Spleen (tissue), 11 donors: ENCODE results near the gene INSR. TPM values are rescaled to one million over a fixed set of nuclear protein-coding genes. Genes with fewer than 3 reads are reported as not detected.

Experiments
- DNase-seq: peaks from one replicate; pipeline ENCODE4 v3.0.0-alpha.2; 2020
- H3K27ac ChIP-seq, 8 donors: fragments of 200-600 bp; sonication (generic) in 7 of 8; 1 replicate in 4 of 8; 2 replicates in 4 of 8; pipeline versions ENCODE4 v1.5.0 to v1.8.0; 2016 to 2021; ENCODE audit warnings: inconsistent platforms in 4 of 8, mild to moderate bottlenecking in 4 of 8, moderate library complexity in 1 of 8
- H3K27me3 ChIP-seq, 7 donors: fragments of 200-600 bp; sonication (generic) in 6 of 7; replicated peaks in 1 of 7; 1 replicate in 4 of 7; 2 replicates in 3 of 7; pipeline versions ENCODE4 v1.5.0 to v1.8.0; 2016 to 2021; ENCODE audit warnings: inconsistent platforms in 3 of 7, mild to moderate bottlenecking in 1 of 7
- H3K36me3 ChIP-seq, 6 donors: fragments of 200-600 bp; sonication (generic) in 5 of 6; 1 replicate in 4 of 6; 2 replicates in 2 of 6; pipeline versions ENCODE4 v1.5.0 to v1.8.0; 2016 to 2021; ENCODE audit warnings: inconsistent platforms in 2 of 6
- H3K4me1 ChIP-seq, 6 donors: fragments of 200-600 bp; sonication (generic) in 5 of 6; 1 replicate in 3 of 6; 2 replicates in 3 of 6; pipeline versions ENCODE4 v1.5.0 to v1.8.0; 2016 to 2021; ENCODE audit warnings: inconsistent platforms in 3 of 6
- H3K4me3 ChIP-seq, 8 donors: fragments of 200-600 bp; sonication (generic) in 7 of 8; 1 replicate in 4 of 8; 2 replicates in 4 of 8; pipeline versions ENCODE4 v1.5.0 to v1.8.0; 2016 to 2021; ENCODE audit warnings: inconsistent platforms in 4 of 8, mild to moderate bottlenecking in 4 of 8, moderate library complexity in 2 of 8
- H3K9me3 ChIP-seq, 8 donors: fragments of 200-600 bp; sonication (generic) in 7 of 8; 1 replicate in 4 of 8; 2 replicates in 4 of 8; pipeline versions ENCODE4 v1.5.0 to v1.8.0; 2016 to 2021; ENCODE audit warnings: inconsistent platforms in 4 of 8
- CTCF ChIP-seq, 11 experiments: fragments of 200-600 bp in 7 of 11; fragments of 450-650 bp in 4 of 11; sonication (generic) in 4 of 11; IDR thresholded peaks in 8 of 11; conservative IDR thresholded peaks in 3 of 11; 1 replicate in 7 of 11; 2 replicates in 4 of 11; pipeline versions ENCODE4 v1.4.0 to v1.8.0; 2016 to 2021; ENCODE audit warnings: antibody characterized with exemption in 11 of 11, inconsistent platforms in 4 of 11, mild to moderate bottlenecking in 1 of 11
- POLR2A ChIP-seq, 3 donors: fragments of 450-650 bp; IDR thresholded peaks; one replicate each; pipeline ENCODE4 v1.5.1; 2017; ENCODE audit warnings: antibody characterized with exemption in 3 of 3, mild to moderate bottlenecking in 1 of 3
- POLR2AphosphoS5 ChIP-seq, 3 donors: sonication (generic); formaldehyde crosslinking; IDR thresholded peaks; one replicate each; pipeline ENCODE4 v1.5.1; 2017; ENCODE audit warnings: antibody characterized with exemption in 3 of 3
- WGBS, 5 donors: extraction: QIAGEN DNeasy Blood & Tissue Kit in 3 of 5; methylation state at CpG; one replicate each; pipeline versions ENCODE4 v1.1.5 to v1.1.7; 2013 to 2018; 5-methylcytosine and 5-hydroxymethylcytosine counted together
- intact Hi-C: fragments of 100-400 bp; cut with DNase I; formaldehyde crosslinking; loops from one replicate; pipeline ENCODE4 v1.15.0; 2023; ENCODE audit warnings: low total_unique reads
- polyA plus RNA-seq, 3 donors: library from polyadenylated mRNA; stranded (reverse); fragments of 200-250 nt; gene quantifications; one replicate each; pipeline ENCODE4 v1.2.1, GENCODE V29; 2013
- total RNA-seq, 7 donors: library from RNA; depleted of rRNA in 3 of 7; stranded (reverse); fragments of >200 nt in 3 of 7; fragmentation: NEBNext Ultra II Directional in 4 of 7; extraction: Animal tissue kit (Norgen Biotek cat#: 25700) in 4 of 7; gene quantifications; one replicate each; pipeline versions ENCODE4 v1.1.0 to v1.2.1, GENCODE V29; 2016 to 2021
- donor health status: healthy with polysubstance abuse.
- donor health status: DM: no; HTN: no; CAD: no; lungs with moderate emphysema.
- donor health status: DM: no; HTN: no; CAD: no.
- donor health status: Bipolar disorder and iron deficiency.
- donor health status: healthy.
- donor health status: DM: no; HTN: no; CAD: no.
- donor health status: DM: yes; HTN: yes; CAD: no.

The INSR gene
- total and polyA plus RNA-seq, 10 donors: 7.6 to 467 (median 228) TPM

- TF ChIP-seq POLR2AphosphoS5 (IDR thresholded peaks at IDR 0.05) (peak in 1 of 3 donors; percentile 36), POLR2A (IDR thresholded peaks at IDR 0.05) (no peak), CTCF (IDR thresholded peaks at IDR 0.05 in 8 of 11, conservative IDR thresholded peaks at IDR 0.05 in 3 of 11) (no peak)
- intact Hi-C loops: no loop called here
- H3K4me1 ChIP-seq: peaks cover 0 to 64% (median 28%) of the 10 kb centered on the region in 6 donors
- DNase-seq: no peak
- H3K27ac ChIP-seq: peak overlapping the region in 3 of 8 donors; percentile 7 to 19 (median 11)
- WGBS, 5 donors: 54 to 75% (median 74%) methylated on average over 6 of the region's 6 CpGs
- no peaks in the 10 kb centered on the region for H3K9me3 ChIP-seq
- peaks cover 0 to 15% (median 9%) of the 10 kb centered on the region in 7 donors for H3K27me3 ChIP-seq
- peaks cover 0 to 9% (median 0%) of the 10 kb centered on the region in 6 donors for H3K36me3 ChIP-seq
- H3K4me3 ChIP-seq: peak overlapping the region in 4 of 8 donors; percentile 71 to 90 (median 80)
Observed at GRCh38 chr19:7288977-7289376, 5.2 kb downstream of the INSR start.

- Histone ChIP-seq H3K9me3 (no peaks in the 10 kb centered on the region), H3K36me3 (peaks cover 0 to 9% (median 0%) of the 10 kb centered on the region in 6 donors), H3K27me3 (peaks cover 0 to 6% (median under 1%) of the 10 kb centered on the region in 7 donors), H3K27ac (peak overlapping the region in 3 of 8 donors; percentile 7 to 14 (median 8)), H3K4me1 (peaks cover 0 to 56% (median 26%) of the 10 kb centered on the region in 6 donors), H3K4me3 (peak overlapping the region in 1 of 8 donors; percentile 90)
- intact Hi-C loops: no loop called here
- TF ChIP-seq CTCF (IDR thresholded peaks at IDR 0.05 in 8 of 11, conservative IDR thresholded peaks at IDR 0.05 in 3 of 11) (no peak), POLR2AphosphoS5 (IDR thresholded peaks at IDR 0.05) (no peak), POLR2A (IDR thresholded peaks at IDR 0.05) (no peak)
- DNase-seq: no peak
- WGBS, 5 donors: 89 to 100% (median 95%) methylated on average over 1 of the region's 1 CpG
Observed at GRCh38 chr19:7288131-7288530, 6.1 kb downstream of the INSR start.

GRCh38 chr19:7287722-7288121 is 6.5 kb downstream of the INSR start:
- H3K27me3 ChIP-seq: peaks cover 0 to 2% (median 0%) of the 10 kb centered on the region in 7 donors
- no peaks in the 10 kb centered on the region for H3K9me3 ChIP-seq
- TF ChIP-seq CTCF (IDR thresholded peaks at IDR 0.05 in 8 of 11, conservative IDR thresholded peaks at IDR 0.05 in 3 of 11): no peak
- TF ChIP-seq POLR2A (IDR thresholded peaks at IDR 0.05): no peak
- no peak for TF ChIP-seq POLR2AphosphoS5 (IDR thresholded peaks at IDR 0.05)
- H3K36me3 ChIP-seq: peaks cover 0 to 9% (median 0%) of the 10 kb centered on the region in 6 donors
- WGBS, 5 donors: 68 to 79% (median 73%) methylated on average over 10 of the region's 10 CpGs
- H3K27ac ChIP-seq: peak overlapping the region in 1 of 8 donors; percentile 7
- intact Hi-C loops: no loop called here
- peaks cover 0 to 52% (median 22%) of the 10 kb centered on the region in 6 donors for H3K4me1 ChIP-seq
- H3K4me3 ChIP-seq: peak overlapping the region in 1 of 8 donors; percentile 90
- no peak for DNase-seq

GRCh38 chr19:7280940-7281666 is 13.1 kb downstream of the INSR start:
- Histone ChIP-seq H3K27ac (peak overlapping the region in 1 of 8 donors; percentile 38), H3K27me3 (no peaks in the 10 kb centered on the region), H3K9me3 (no peaks in the 10 kb centered on the region), H3K36me3 (peaks cover 0 to 44% (median 0%) of the 10 kb centered on the region in 6 donors), H3K4me1 (peaks cover 0 to 44% (median 16%) of the 10 kb centered on the region in 6 donors), H3K4me3 (peak overlapping the region in 1 of 8 donors; percentile 15)
- TF ChIP-seq CTCF (IDR thresholded peaks at IDR 0.05 in 8 of 11, conservative IDR thresholded peaks at IDR 0.05 in 3 of 11) (no peak), POLR2A (IDR thresholded peaks at IDR 0.05) (no peak), POLR2AphosphoS5 (IDR thresholded peaks at IDR 0.05) (no peak)
- no peak for DNase-seq
- WGBS, 5 donors: 70 to 83% (median 78%) methylated on average over 10 of the region's 10 CpGs
- intact Hi-C loops: no loop called here
